Upper lobe of left lung (tissue), 4 donors: ENCODE results near the gene BRINP2.

ENCODE experiments used
- POLR2A ChIP-seq, 4 donors: fragments of 450-650 bp; IDR thresholded peaks; one replicate each; pipeline ENCODE4 v1.5.1; 2016 to 2017; ENCODE audit warnings: antibody characterized with exemption in 4 of 4, mild to moderate bottlenecking in 2 of 4
- TF ChIP-seq, protein P1 (sequence below), 6 experiments: fragments of 450-650 bp in 4 of 6; fragments of 200-600 bp in 2 of 6; sonication (generic) in 2 of 6; IDR thresholded peaks; one replicate each; pipeline ENCODE4 v1.5.1; 2016 to 2019; ENCODE audit warnings: antibody characterized with exemption in 6 of 6

DNA sequence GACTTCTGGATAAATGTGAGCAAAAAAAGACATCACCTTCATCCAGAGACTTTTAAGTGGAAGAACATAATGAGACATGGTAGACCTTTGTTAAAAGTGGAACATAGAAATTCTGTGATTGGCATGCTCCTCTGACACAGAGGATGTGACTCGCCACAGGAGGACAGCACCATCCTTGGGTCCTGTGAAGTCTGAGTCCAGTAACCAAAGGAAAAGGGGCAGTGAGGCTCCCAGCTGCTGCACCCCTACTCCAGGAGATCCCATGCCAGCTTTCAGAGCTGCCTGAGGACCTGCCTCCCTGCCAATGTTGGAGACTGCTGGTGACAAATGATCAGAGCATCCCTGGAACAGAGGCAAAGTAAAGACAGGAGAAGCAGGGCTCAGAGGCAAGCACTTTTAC lies 136.2 kb downstream of the BRINP2 start:
- TF ChIP-seq, protein P1, sequence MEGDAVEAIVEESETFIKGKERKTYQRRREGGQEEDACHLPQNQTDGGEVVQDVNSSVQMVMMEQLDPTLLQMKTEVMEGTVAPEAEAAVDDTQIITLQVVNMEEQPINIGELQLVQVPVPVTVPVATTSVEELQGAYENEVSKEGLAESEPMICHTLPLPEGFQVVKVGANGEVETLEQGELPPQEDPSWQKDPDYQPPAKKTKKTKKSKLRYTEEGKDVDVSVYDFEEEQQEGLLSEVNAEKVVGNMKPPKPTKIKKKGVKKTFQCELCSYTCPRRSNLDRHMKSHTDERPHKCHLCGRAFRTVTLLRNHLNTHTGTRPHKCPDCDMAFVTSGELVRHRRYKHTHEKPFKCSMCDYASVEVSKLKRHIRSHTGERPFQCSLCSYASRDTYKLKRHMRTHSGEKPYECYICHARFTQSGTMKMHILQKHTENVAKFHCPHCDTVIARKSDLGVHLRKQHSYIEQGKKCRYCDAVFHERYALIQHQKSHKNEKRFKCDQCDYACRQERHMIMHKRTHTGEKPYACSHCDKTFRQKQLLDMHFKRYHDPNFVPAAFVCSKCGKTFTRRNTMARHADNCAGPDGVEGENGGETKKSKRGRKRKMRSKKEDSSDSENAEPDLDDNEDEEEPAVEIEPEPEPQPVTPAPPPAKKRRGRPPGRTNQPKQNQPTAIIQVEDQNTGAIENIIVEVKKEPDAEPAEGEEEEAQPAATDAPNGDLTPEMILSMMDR (IDR thresholded peaks at IDR 0.05): no peak
- no peak for TF ChIP-seq POLR2A (IDR thresholded peaks at IDR 0.05)
